K562 (cell line): ENCODE measurements around the gene EPHB3.

Experiments used
- CHD4 ChIP-seq: fragments of 200-600 bp; sonication (generic); IDR thresholded peaks from 3 replicates; pipeline ENCODE4 v1.6.1; 2012; ENCODE audit warnings: low read depth, mild to moderate bottlenecking, mixed read lengths, low read length, inconsistent platforms; ENCODE audit not compliant: insufficient read depth, insufficient replicate concordance, poor library complexity, severe bottlenecking
- KDM5B ChIP-seq: fragments of 200-600 bp; sonication (generic); IDR thresholded peaks from 2 replicates; pipeline ENCODE4 v1.6.1; 2012; ENCODE audit warnings: low read depth, mild to moderate bottlenecking, moderate library complexity, low read length, control low read depth, inconsistent platforms; ENCODE audit not compliant: insufficient replicate concordance
- TF ChIP-seq, protein P1 (sequence below): fragments of 450-650 bp; formaldehyde crosslinking; IDR thresholded peaks from 2 replicates; pipeline ENCODE4 v1.4.0; 2020; ENCODE audit warnings: mild to moderate bottlenecking, mixed read lengths

DNA sequence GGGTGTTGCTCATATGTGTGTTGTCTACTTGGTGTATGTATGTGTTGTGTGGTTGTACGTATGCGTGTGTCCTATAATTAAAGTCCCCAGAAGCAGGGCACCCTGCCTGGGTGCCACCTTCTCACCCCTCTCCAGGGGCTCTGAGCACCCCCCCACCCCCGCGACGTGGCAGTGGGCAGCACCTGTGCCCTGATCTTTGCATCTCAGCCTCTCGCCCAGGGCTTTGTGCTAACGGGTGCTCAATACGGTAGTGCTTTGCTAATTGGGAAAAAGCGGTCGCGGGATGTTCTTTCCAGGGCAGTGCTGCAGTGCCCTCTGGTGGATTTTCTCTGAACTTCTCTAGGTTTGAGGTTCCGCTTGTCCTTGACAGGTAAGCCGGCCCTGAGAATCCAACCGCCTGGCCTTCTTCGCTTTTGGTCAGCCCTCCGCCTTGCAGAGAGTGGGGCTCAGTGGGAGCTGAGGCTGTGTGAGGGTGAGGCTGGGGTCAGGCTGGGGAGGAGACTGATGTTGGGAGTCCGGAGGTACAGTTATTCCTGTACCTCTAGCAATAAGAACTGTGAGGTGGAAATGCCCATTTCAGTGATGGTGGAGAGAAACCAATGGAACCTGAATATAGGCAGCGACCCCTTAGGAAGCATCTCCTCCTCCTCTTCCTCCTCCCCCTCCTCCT, 17.6 kb upstream of the EPHB3 start:
- TF ChIP-seq KDM5B, result no peak
- no peak for TF ChIP-seq CHD4
- TF ChIP-seq, protein P1, sequence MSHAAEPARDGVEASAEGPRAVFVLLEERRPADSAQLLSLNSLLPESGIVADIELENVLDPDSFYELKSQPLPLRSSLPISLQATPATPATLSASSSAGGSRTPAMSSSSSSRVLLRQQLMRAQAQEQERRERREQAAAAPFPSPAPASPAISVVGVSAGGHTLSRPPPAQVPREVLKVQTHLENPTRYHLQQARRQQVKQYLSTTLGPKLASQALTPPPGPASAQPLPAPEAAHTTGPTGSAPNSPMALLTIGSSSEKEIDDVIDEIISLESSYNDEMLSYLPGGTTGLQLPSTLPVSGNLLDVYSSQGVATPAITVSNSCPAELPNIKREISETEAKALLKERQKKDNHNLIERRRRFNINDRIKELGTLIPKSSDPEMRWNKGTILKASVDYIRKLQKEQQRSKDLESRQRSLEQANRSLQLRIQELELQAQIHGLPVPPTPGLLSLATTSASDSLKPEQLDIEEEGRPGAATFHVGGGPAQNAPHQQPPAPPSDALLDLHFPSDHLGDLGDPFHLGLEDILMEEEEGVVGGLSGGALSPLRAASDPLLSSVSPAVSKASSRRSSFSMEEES (CRISPR knock-in tag), result no peak
